Measurements from ENCODE around the gene OSBPL6. TPM values are rescaled to one million over a fixed set of nuclear protein-coding genes. Genes with fewer than 3 reads are reported as not detected.
A peak's percentile ranks its signal among the peaks of the same experiment; 100 is the strongest.

The OSBPL6 gene
- total and polyA plus RNA-seq, 9 of the 15 experiments (the other 6 are each of a cell fraction or from before 2014, with no cell fraction given), result 3.4 to 12.7 (median 9.3) TPM

- TF ChIP-seq MGA (IDR thresholded peaks at IDR 0.05) (0 out of 2 replicates have a peak, but pooled peaks have one; percentile 14), IRF2 (CRISPR knock-in tag; IDR thresholded peaks at IDR 0.05) (no peak), HDAC2 (IDR thresholded peaks at IDR 0.05) (0 out of 2 replicates have a peak, but pooled peaks have one; percentile 30), HNRNPL (IDR thresholded peaks at IDR 0.05; ENCODE audit: low read depth, low read length) (no peak), TEAD2 (tag; IDR thresholded peaks at IDR 0.05) (no peak), SMAD3 (CRISPR knock-in tag; conservative IDR thresholded peaks at IDR 0.05) (0 out of 2 replicates have a peak, but pooled peaks have one; percentile 43), MAX (CRISPR knock-in tag; IDR thresholded peaks at IDR 0.05) (peak; percentile 51), AFF1 (IDR thresholded peaks at IDR 0.05; ENCODE audit: low read depth in 1 of 2, partially characterized antibody in 2 of 2) (peak in 1 of 2 experiments; percentile 25), KAT8 (IDR thresholded peaks at IDR 0.05; ENCODE audit: low read depth) (0 out of 2 replicates have a peak, but pooled peaks have one; percentile 35), EHMT2 (IDR thresholded peaks at IDR 0.05) (no peak), KDM5B (IDR thresholded peaks at IDR 0.05; ENCODE audit: insufficient replicate concordance, low read depth, low read length) (no peak)
Observed at GRCh38 chr2:178449700-178450523, 255.6 kb downstream of the OSBPL6 start (continued).
